ENCODE measurements around the gene COX17.

DNA sequence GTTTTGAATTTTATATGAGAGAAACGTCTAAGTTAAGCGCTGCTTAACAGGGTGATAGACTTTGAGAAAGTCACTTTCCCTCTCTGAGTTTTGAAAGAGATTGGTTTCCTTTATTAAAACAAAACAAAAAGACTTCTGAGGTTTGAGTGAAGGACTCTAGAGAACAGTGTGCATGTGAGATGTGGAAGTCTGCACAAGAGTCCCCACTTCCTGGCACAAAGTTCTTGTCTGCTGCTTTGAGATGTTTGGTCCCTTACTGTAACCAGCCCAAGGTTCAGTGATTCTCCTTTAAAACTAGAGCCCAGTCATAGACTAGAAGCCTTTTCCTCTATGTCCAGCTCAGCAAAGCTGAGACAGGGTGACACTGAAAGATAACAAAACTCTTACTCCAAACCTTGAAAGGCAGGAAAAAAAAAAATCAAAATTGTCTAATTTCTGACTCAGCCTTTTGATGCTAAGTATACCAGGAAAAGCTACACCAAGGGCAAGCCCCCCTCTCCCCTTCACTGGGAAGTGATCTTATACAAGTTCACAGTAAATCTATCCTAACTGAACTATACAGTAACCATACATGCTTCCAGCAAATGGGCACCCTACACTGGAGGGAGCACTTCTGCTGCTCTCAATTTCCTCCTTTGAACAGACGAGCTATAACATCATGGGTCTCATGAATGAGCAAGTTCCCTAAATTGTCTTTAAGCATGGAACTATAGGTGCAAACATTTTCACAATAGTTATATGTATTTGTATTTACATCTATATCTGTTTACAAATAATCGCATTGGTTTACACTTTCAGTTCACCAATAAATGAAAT, 19.1 kb downstream of the COX17 start:
- TF ChIP-seq, protein P1, sequence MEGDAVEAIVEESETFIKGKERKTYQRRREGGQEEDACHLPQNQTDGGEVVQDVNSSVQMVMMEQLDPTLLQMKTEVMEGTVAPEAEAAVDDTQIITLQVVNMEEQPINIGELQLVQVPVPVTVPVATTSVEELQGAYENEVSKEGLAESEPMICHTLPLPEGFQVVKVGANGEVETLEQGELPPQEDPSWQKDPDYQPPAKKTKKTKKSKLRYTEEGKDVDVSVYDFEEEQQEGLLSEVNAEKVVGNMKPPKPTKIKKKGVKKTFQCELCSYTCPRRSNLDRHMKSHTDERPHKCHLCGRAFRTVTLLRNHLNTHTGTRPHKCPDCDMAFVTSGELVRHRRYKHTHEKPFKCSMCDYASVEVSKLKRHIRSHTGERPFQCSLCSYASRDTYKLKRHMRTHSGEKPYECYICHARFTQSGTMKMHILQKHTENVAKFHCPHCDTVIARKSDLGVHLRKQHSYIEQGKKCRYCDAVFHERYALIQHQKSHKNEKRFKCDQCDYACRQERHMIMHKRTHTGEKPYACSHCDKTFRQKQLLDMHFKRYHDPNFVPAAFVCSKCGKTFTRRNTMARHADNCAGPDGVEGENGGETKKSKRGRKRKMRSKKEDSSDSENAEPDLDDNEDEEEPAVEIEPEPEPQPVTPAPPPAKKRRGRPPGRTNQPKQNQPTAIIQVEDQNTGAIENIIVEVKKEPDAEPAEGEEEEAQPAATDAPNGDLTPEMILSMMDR (IDR thresholded peaks at IDR 0.05; ENCODE audit: low read length), result no peak
- TF ChIP-seq EZH2 (IDR thresholded peaks at IDR 0.05; ENCODE audit: borderline replicate concordance, low read length), result no peak

All from OCI-LY1 (cell line).